ENCODE results near the gene PLAAT4.

Gene PLAAT4

DNA sequence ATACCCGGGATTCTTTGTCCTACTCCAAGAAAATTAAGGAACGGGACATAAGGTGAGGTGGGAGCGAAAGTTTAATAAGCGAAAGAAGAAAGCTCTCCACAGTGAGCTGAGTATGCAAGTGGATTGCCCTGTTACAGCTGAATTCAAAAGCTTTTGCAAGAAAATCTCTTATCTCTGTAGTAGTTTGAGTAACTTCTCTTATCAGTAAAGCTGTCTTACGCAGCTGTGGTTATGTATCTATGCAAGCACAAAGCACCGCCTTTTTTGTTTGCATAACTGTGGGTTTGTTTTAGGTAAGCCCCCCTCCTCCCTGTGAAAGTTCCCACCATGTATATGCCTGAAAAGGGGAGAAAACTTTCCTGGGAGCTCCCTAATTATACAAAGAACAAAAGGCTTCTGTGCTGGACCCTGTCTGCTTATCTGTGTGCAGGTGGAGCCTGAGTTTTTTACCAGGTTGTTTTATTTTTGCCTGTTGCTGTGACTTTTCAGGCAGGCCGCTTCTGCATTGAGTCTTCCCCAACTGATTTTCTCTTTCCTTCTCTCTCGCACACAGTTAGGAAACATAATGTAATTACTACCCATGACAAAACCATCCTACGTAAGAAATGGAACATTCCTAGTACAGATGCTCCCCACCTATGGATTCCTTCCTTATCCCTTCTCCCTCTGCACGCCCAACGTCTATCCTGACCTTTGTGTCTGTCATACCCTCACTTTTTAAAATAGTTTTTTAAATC is 44.8 kb upstream of the PLAAT4 start:
- DNase-seq: peak; percentile 68
- H3K4me3 ChIP-seq (ENCODE audit: low read length): no peak overlapping the region

DNA sequence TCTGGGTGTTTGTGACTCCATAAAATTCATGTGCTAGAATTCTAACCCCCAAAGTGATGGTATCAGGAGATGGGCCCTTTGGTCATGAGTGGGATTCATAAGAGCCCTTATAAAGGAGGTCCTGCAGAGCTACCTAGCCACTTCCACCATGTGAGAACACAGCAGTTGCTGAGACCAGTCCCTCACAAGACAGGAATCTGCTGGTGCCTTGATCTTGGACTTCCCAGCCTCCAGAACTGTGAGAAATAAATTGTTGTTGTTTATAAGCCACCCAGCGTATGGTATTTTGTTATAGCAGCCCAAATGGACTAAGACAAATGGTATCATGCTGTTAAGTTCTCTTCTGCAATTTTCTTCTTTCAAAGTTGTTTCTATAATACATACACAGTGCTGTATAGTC is 44.2 kb upstream of the PLAAT4 start:
- Histone ChIP-seq H4K5ac (ENCODE audit: low read length) (no peak overlapping the region), H3K23ac (ENCODE audit: low read length) (no peak overlapping the region), H3K4me3 (ENCODE audit: low read length) (no peak overlapping the region), H3K27ac (ENCODE audit: low read depth, low read length) (no peak overlapping the region), H3K56ac (ENCODE audit: low read length) (no peak overlapping the region), H3K9ac (ENCODE audit: low read length) (no peak overlapping the region), H3K4ac (ENCODE audit: low read depth, low read length) (peak overlapping the region; percentile 49), H3K36me3 (ENCODE audit: control insufficient read depth, insufficient read depth, low read length) (no peaks in the 10 kb centered on the region), H2BK5ac (ENCODE audit: low read length) (no peak overlapping the region), H3K4me2 (ENCODE audit: low read length) (no peak overlapping the region), H4K8ac (ENCODE audit: low read depth, low read length) (no peak overlapping the region), H3K4me1 (ENCODE audit: control insufficient read depth, low read depth, low read length) (no peaks in the 10 kb centered on the region), H2AK5ac (ENCODE audit: low read length) (no peak overlapping the region), H3K79me1 (ENCODE audit: low read length) (no peaks in the 10 kb centered on the region), H3K27me3 (ENCODE audit: insufficient read depth, low read length, poor library complexity) (no peaks in the 10 kb centered on the region), H3K18ac (ENCODE audit: low read length) (peak overlapping the region; percentile 75), H3K79me2 (ENCODE audit: control insufficient read depth, insufficient read depth, low read length) (no peaks in the 10 kb centered on the region), H2BK120ac (ENCODE audit: low read depth, low read length) (peak overlapping the region; percentile 85), H2BK15ac (replicated peaks; ENCODE audit: low read depth) (peak overlapping the region; percentile 23)
- no peak for DNase-seq
- WGBS (ENCODE audit: extremely low coverage, insufficient coverage, low lambda C conversion rate): no CpG with 5 or more reads among the region's 1 CpG

More for the DNA sequence above, 44.8 kb upstream of the PLAAT4 start:
- Histone ChIP-seq H3K79me2 (ENCODE audit: control insufficient read depth, insufficient read depth, low read length) (no peaks in the 10 kb centered on the region), H3K4me1 (ENCODE audit: control insufficient read depth, low read depth, low read length) (no peaks in the 10 kb centered on the region), H3K4me2 (ENCODE audit: low read length) (peak overlapping the region; percentile 46), H4K5ac (ENCODE audit: low read length) (peak overlapping the region; percentile 24), H3K9ac (ENCODE audit: low read length) (peak overlapping the region; percentile 84), H3K79me1 (ENCODE audit: low read length) (no peaks in the 10 kb centered on the region), H3K27ac (ENCODE audit: low read depth, low read length) (peak overlapping the region; percentile 93), H3K4ac (ENCODE audit: low read depth, low read length) (peak overlapping the region; percentile 24), H3K23ac (ENCODE audit: low read length) (no peak overlapping the region), H2BK15ac (replicated peaks; ENCODE audit: low read depth) (peak overlapping the region; percentile 23), H2BK5ac (ENCODE audit: low read length) (peak overlapping the region; percentile 56), H2AK5ac (ENCODE audit: low read length) (no peak overlapping the region), H2BK120ac (ENCODE audit: low read depth, low read length) (peak overlapping the region; percentile 54), H3K56ac (ENCODE audit: low read length) (peak overlapping the region; percentile 86), H4K8ac (ENCODE audit: low read depth, low read length) (no peak overlapping the region), H3K27me3 (ENCODE audit: insufficient read depth, low read length, poor library complexity) (no peaks in the 10 kb centered on the region), H3K36me3 (ENCODE audit: control insufficient read depth, insufficient read depth, low read length) (no peaks in the 10 kb centered on the region), H3K18ac (ENCODE audit: low read length) (peak overlapping the region; percentile 94)
- WGBS (ENCODE audit: extremely low coverage, insufficient coverage, low lambda C conversion rate): no CpG with 5 or more reads among the region's 11 CpGs

DNA sequence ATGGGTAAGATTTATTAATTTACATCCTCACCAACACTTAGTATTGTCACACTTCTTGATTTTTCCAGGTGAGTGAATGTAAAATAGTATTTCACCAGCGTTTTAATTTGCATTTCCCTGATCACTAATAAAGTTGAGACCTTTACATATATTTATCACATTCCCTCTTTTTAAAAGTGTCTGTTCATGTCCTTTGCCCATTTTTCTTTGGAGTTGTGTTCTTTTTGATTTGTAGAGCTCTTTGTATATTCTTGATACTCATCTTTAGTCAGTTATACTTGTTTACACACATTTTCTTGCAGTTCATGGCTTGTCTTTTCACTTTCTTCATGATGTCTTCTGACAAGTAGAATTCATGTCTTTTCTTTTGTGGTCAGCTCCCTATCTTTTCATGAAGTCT is 43.5 kb upstream of the PLAAT4 start:
- Histone ChIP-seq H3K79me2 (ENCODE audit: control insufficient read depth, insufficient read depth, low read length) (no peaks in the 10 kb centered on the region), H4K8ac (ENCODE audit: low read depth, low read length) (no peak overlapping the region), H3K56ac (ENCODE audit: low read length) (no peak overlapping the region), H2AK5ac (ENCODE audit: low read length) (no peak overlapping the region), H3K4ac (ENCODE audit: low read depth, low read length) (no peak overlapping the region), H3K23ac (ENCODE audit: low read length) (no peak overlapping the region), H3K79me1 (ENCODE audit: low read length) (no peaks in the 10 kb centered on the region), H4K5ac (ENCODE audit: low read length) (no peak overlapping the region), H3K4me2 (ENCODE audit: low read length) (no peak overlapping the region), H3K36me3 (ENCODE audit: control insufficient read depth, insufficient read depth, low read length) (no peaks in the 10 kb centered on the region), H2BK120ac (ENCODE audit: low read depth, low read length) (no peak overlapping the region), H2BK15ac (replicated peaks; ENCODE audit: low read depth) (no peak overlapping the region), H3K9ac (ENCODE audit: low read length) (no peak overlapping the region), H3K4me1 (ENCODE audit: control insufficient read depth, low read depth, low read length) (no peaks in the 10 kb centered on the region), H3K27me3 (ENCODE audit: insufficient read depth, low read length, poor library complexity) (no peaks in the 10 kb centered on the region), H2BK5ac (ENCODE audit: low read length) (no peak overlapping the region), H3K27ac (ENCODE audit: low read depth, low read length) (no peak overlapping the region), H3K18ac (ENCODE audit: low read length) (no peak overlapping the region), H3K4me3 (ENCODE audit: low read length) (no peak overlapping the region)
- DNase-seq: no peak
- WGBS (ENCODE audit: extremely low coverage, insufficient coverage, low lambda C conversion rate): no CpG with 5 or more reads among the region's 1 CpG

DNA sequence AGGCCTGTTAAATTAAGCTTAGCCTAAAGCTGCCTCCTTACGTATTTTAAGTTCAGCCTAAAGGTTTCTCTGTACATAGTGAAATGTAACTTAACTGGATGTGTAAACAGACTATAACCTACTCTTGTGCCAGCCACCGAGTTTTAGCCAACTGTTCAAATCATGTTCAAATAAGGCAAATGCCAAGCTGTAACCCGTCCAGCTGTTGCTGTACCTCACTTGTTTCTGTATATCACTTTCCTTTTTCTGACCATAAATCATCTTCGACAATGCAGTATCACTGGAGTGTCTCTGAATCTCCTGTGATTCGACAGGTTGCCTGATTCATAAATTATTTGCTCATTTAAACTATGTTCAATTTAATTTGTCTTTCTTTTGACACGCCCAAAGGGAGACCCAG is 41.6 kb upstream of the PLAAT4 start:
- H3K9ac ChIP-seq (ENCODE audit: low read length): no peak overlapping the region
- no peak overlapping the region for H3K56ac ChIP-seq (ENCODE audit: low read length)
- H3K4ac ChIP-seq (ENCODE audit: low read depth, low read length): no peak overlapping the region
- no peaks in the 10 kb centered on the region for H3K79me2 ChIP-seq (ENCODE audit: control insufficient read depth, insufficient read depth, low read length)
- no peaks in the 10 kb centered on the region for H3K36me3 ChIP-seq (ENCODE audit: control insufficient read depth, insufficient read depth, low read length)
- H3K27me3 ChIP-seq (ENCODE audit: insufficient read depth, low read length, poor library complexity): no peaks in the 10 kb centered on the region
- WGBS (ENCODE audit: extremely low coverage, insufficient coverage, low lambda C conversion rate): no CpG with 5 or more reads among the region's 6 CpGs
- H2AK5ac ChIP-seq (ENCODE audit: low read length): no peak overlapping the region
- H3K18ac ChIP-seq (ENCODE audit: low read length): no peak overlapping the region
- H2BK120ac ChIP-seq (ENCODE audit: low read depth, low read length): no peak overlapping the region
- H3K27ac ChIP-seq (ENCODE audit: low read depth, low read length): no peak overlapping the region
- no peak overlapping the region for H4K8ac ChIP-seq (ENCODE audit: low read depth, low read length)
- no peaks in the 10 kb centered on the region for H3K79me1 ChIP-seq (ENCODE audit: low read length)
- H4K5ac ChIP-seq (ENCODE audit: low read length): no peak overlapping the region
- H3K4me1 ChIP-seq (ENCODE audit: control insufficient read depth, low read depth, low read length): no peaks in the 10 kb centered on the region
- no peak overlapping the region for H3K23ac ChIP-seq (ENCODE audit: low read length)
- no peak overlapping the region for H2BK5ac ChIP-seq (ENCODE audit: low read length)
- no peak for DNase-seq
- H3K4me2 ChIP-seq (ENCODE audit: low read length): no peak overlapping the region
- no peak overlapping the region for H2BK15ac ChIP-seq (replicated peaks; ENCODE audit: low read depth)
- no peak overlapping the region for H3K4me3 ChIP-seq (ENCODE audit: low read length)

DNA sequence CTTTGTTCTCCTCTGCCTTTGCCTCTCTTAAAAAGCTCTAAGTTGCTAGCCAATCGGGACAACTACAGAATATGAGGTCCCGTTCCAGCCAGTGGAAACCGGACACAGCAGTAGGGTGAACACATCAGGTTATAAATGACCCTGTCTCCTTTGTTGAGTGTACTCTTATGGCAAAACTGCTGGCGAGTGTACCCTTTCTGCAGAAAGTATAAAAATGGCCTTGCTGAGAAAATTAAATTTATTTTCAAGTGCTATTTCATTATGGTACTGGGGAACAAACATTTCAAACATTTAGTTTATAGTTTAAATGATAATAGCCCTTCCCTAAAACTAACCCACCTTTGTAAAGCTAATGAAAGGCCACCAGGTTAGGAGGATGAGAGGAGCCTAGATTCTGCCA is 36.7 kb upstream of the PLAAT4 start:
- H3K27me3 ChIP-seq (ENCODE audit: insufficient read depth, low read length, poor library complexity): no peaks in the 10 kb centered on the region
- H3K36me3 ChIP-seq (ENCODE audit: control insufficient read depth, insufficient read depth, low read length): no peaks in the 10 kb centered on the region
- H3K79me2 ChIP-seq (ENCODE audit: control insufficient read depth, insufficient read depth, low read length): no peaks in the 10 kb centered on the region
- H3K23ac ChIP-seq (ENCODE audit: low read length): no peak overlapping the region
- H4K5ac ChIP-seq (ENCODE audit: low read length): no peak overlapping the region
- no peaks in the 10 kb centered on the region for H3K79me1 ChIP-seq (ENCODE audit: low read length)
- H3K27ac ChIP-seq (ENCODE audit: low read depth, low read length): no peak overlapping the region
- H3K18ac ChIP-seq (ENCODE audit: low read length): no peak overlapping the region
- H3K4me3 ChIP-seq (ENCODE audit: low read length): no peak overlapping the region
- H3K4me1 ChIP-seq (ENCODE audit: control insufficient read depth, low read depth, low read length): peaks cover 4% of the 10 kb centered on the region
- no peak for DNase-seq
- no peak overlapping the region for H2AK5ac ChIP-seq (ENCODE audit: low read length)
- no peak overlapping the region for H3K4ac ChIP-seq (ENCODE audit: low read depth, low read length)
- H3K4me2 ChIP-seq (ENCODE audit: low read length): no peak overlapping the region
- no peak overlapping the region for H2BK120ac ChIP-seq (ENCODE audit: low read depth, low read length)
- H3K9ac ChIP-seq (ENCODE audit: low read length): no peak overlapping the region
- no peak overlapping the region for H4K8ac ChIP-seq (ENCODE audit: low read depth, low read length)
- no peak overlapping the region for H2BK5ac ChIP-seq (ENCODE audit: low read length)
- no peak overlapping the region for H3K56ac ChIP-seq (ENCODE audit: low read length)
- H2BK15ac ChIP-seq (replicated peaks; ENCODE audit: low read depth): no peak overlapping the region
- WGBS (ENCODE audit: extremely low coverage, insufficient coverage, low lambda C conversion rate): no CpG with 5 or more reads among the region's 4 CpGs

DNA sequence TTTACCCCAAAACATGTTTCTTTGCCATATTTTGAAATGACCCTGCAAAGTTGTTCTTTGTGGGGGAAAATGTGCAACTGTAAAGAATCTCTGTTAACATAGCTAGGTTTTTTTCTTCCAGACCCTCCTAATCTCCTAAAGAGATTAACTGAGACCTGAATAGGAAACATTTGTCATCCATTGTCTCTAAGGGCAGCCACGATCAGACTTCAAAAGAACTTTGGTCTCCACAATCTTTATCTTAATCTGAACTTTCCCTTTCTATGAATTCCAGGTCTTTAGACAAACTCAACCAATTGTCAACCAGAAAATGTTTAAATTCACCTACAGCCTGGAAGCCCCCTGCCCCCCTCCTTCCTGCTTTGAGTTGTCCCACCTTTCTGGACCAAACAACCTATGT is 35.4 kb upstream of the PLAAT4 start:
- H4K5ac ChIP-seq (ENCODE audit: low read length): no peak overlapping the region
- H4K8ac ChIP-seq (ENCODE audit: low read depth, low read length): no peak overlapping the region
- no peaks in the 10 kb centered on the region for H3K36me3 ChIP-seq (ENCODE audit: control insufficient read depth, insufficient read depth, low read length)
- H3K56ac ChIP-seq (ENCODE audit: low read length): no peak overlapping the region
- peak; percentile 69 for DNase-seq
- peaks cover 12% of the 10 kb centered on the region for H3K4me1 ChIP-seq (ENCODE audit: control insufficient read depth, low read depth, low read length)
- H3K18ac ChIP-seq (ENCODE audit: low read length): no peak overlapping the region
- H2BK15ac ChIP-seq (replicated peaks; ENCODE audit: low read depth): no peak overlapping the region
- H2BK120ac ChIP-seq (ENCODE audit: low read depth, low read length): no peak overlapping the region
- H3K4me3 ChIP-seq (ENCODE audit: low read length): no peak overlapping the region
- no peak overlapping the region for H3K4me2 ChIP-seq (ENCODE audit: low read length)
- no peak overlapping the region for H2AK5ac ChIP-seq (ENCODE audit: low read length)
- H3K27ac ChIP-seq (ENCODE audit: low read depth, low read length): no peak overlapping the region
- H3K79me2 ChIP-seq (ENCODE audit: control insufficient read depth, insufficient read depth, low read length): no peaks in the 10 kb centered on the region
- H3K9ac ChIP-seq (ENCODE audit: low read length): no peak overlapping the region
- no CpG with 5 or more reads among the region's 1 CpG for WGBS (ENCODE audit: extremely low coverage, insufficient coverage, low lambda C conversion rate)
- H3K27me3 ChIP-seq (ENCODE audit: insufficient read depth, low read length, poor library complexity): no peaks in the 10 kb centered on the region
- H3K79me1 ChIP-seq (ENCODE audit: low read length): no peaks in the 10 kb centered on the region
- no peak overlapping the region for H3K23ac ChIP-seq (ENCODE audit: low read length)
- no peak overlapping the region for H3K4ac ChIP-seq (ENCODE audit: low read depth, low read length)
- no peak overlapping the region for H2BK5ac ChIP-seq (ENCODE audit: low read length)
